ENCODE measurements around the gene PIP5K1A.
"Not testable (repeated sequence)": the region's sequence is repeated elsewhere in the genome, so short reads cannot be mapped to it uniquely, and the experiment has no call there.

PIP5K1A gene

DNA sequence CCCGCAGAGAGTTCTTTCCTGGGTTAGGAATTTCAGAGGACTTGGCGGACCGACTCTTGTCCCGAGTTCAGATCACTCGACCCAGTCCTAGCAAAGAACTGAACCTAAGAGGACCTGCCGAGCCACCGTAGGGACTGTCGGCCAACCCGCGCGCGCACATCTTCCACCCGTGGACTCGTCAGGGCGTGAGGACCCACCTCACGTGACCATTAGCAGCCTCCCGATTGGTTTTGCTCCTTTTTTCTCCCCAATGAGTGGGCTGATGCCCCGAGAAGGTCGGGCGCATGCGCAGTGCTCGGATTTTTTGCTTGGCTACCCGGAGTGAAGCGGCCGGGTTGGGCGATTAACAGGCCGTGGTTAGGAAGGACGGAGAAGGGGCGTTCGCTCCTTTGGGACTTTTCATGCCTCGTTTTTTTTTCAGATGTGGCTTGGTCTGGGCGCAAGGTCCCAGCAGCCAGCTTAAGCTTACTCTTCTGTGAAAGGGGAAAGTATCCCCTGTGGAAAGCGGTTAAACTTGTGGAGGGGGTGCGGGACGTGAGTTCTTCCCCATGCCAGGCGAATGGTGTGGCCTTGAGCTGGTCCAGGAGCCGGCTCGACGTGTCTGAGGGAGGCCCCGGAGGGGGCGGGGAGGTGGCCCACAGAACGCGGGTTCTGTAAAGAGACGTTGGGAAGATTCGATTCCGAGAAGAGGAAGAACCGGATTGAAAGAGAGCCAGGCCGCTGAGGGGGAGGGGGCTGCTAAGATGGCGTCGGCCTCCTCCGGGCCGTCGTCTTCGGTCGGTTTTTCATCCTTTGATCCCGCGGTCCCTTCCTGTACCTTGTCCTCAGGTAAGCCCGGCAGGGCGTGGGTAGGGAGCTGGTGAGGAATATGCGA, at the start of gene PIP5K1A:
Gene PIP5K1A, plus strand, starts transcription at position 299 of the 874 bp plus-strand sequence. Its CDS starts 445 bp downstream, at position 744.
- DNase-seq: peak; percentile 100

- peak; percentile 78 for DNase-seq
Measured at GRCh38 chr1:151156515-151156819, 41.9 kb upstream of the PIP5K1A start, which contains the start of gene TNFAIP8L2. TSS of gene TNFAIP8L2 (plus strand) at chr1:151156649. CDS start at chr1:151158698, 2,049 bp downstream.

- DNase-seq: peak; percentile 57
Measured at GRCh38 chr1:151157067-151157531, 41.3 kb upstream of the PIP5K1A start.

DNA sequence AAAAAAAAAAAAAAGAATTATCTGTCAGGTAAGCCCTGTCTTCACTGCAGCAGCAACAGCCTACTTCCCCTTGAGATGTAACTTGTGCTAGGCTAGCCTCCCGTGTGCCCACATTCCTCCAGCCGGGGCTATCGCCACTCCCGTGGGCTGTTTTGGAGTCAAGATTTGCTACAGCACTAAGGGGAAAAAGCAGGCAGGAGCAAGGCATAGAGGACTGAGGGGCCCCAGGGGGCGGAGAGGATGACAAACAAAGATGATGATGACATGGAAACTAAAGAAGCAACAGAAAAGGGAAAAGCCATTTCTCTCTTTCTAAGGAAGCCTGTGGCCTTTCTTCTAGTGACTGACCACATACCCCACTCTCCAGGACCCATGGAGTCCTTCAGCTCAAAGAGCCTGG, 40.0 kb upstream of the PIP5K1A start:
- DNase-seq: no peak

GRCh38 chr1:151158751-151159251, 39.6 kb upstream of the PIP5K1A start:
- no peak for DNase-seq

- no peak for DNase-seq
Measured at GRCh38 chr1:151159373-151159772, 39.0 kb upstream of the PIP5K1A start.

DNA sequence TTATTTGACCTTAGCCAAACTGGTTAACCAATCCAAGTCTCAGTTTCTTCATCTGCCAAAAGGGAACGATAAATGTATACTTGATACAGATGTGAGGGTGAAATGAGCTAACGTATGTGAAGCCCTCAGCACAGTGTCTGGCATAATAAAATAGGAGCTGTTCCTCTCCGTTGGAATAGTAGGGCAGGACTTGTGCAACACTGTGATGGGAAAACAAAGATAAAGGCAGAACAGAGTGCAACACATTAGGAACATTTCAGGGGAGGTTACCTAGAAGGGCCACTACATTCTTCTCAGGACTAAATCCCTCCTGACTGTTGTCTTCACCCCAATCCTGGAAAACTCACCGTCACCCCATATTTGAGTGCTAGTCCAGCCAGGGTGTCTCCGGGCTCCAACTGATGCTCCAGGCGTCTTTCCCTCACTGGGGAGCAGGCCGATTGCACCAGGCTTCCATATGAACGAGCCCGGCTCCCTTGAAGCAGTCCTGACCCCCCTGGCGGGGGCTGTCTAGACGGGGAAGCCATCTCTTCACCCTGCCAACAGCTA, 33.5 kb upstream of the PIP5K1A start:
- no peak for DNase-seq

- DNase-seq: no peak
Measured at GRCh38 chr1:151165281-151165737, 33.0 kb upstream of the PIP5K1A start.

DNA sequence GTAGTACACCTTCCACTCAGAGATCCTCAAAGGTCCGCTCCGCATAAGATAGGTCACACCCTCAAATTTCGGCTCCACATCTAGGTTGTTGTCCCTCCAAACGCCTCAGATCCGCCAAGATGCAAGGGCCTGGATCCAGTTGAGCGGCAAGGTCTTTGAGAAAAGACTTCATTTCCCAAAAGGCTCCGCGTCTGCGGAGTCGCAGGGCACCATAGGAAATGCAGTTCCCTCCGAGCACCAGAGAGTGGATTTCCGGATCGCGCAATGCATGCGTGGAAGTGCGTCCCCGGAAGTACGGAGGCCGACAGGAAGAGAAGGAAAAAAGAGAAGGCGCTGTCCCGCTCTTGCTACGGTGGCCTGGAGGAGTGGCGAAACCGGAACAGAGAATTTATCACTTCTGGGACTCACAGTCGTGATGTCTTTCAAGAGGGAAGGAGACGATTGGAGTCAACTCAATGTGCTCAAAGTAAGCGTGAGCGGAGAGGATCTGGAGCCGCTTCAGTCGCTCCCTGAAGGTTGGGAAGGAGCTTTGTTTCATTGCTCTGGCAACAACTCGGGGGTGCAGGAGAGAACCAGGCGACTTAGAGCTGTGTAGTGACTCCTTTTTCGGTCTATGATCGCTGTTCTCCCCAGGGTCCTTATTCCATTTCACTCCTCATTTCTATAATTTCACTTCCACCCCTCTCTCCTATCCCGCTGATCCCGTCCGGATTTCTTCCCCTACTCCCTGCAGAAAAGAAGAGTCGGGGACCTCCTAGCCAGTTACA, 32.4 kb upstream of the PIP5K1A start, which contains the start of the genes LYSMD1 and SCNM1:
Gene LYSMD1, minus strand, starts transcription at position 165 of the 767 bp plus-strand sequence. CDS start 644 bp downstream, outside the sequence.
Gene SCNM1, plus strand, starts transcription at position 407 of the 767 bp plus-strand sequence. Its CDS starts 9 bp downstream, at position 416.
- peak; percentile 93 for DNase-seq

GRCh38 chr1:151166505-151166956, 31.8 kb upstream of the PIP5K1A start:
- no peak for DNase-seq

GRCh38 chr1:151167116-151167515, 31.2 kb upstream of the PIP5K1A start:
- no peak for DNase-seq

DNA sequence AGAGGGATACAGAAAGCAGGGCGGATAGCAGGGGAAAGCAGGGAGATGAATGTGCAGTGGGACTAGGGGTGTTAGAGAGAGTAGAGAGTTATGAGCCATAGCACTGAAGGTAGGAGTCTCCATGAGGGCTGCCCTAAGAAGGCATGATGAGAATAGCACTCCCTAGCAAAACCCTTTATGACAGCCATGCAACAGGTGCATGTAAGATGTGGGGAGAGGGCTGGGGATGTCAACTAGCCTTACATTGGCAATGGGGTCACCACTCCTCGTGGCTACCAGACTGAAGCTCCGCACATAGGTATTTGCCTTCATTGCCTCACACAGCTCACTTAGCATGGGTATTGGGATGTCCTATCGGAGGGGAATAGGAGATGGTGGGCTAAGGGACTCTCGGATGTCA, 27.2 kb upstream of the PIP5K1A start:
- no peak for DNase-seq

DNA sequence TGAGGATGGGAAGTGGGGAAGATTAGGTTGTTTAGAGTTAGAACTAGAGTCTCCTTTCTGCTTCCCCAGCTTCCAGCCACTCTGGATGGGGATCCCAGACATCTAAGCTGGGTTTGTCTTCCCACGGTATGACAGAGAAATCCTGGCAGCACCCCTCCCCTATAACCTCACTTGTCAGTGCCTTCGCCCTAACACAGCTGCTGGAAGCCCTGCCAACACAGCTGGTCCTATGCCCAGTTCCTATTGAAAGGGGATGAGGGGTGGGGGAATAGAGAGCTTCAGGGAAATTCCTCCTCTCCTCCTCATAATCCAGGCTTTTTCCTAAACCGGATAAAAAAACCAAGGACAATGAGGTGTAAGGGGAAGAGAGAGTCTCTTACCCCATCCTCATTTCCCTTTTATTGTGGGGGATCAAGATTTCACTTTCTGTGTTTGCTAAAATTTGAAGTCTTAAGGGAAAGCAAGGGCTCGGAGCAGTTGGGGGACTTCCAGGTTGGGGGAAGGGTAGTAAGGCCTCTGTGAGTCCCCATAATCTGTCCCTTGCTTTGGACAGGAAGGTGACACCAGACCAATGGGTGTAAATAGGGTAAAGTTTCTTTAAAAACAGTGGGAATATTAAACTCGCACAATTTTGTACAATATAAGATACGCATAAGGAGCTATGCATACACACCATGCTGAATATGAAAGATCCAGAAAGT, 23.2 kb upstream of the PIP5K1A start:
- DNase-seq: no peak

DNA sequence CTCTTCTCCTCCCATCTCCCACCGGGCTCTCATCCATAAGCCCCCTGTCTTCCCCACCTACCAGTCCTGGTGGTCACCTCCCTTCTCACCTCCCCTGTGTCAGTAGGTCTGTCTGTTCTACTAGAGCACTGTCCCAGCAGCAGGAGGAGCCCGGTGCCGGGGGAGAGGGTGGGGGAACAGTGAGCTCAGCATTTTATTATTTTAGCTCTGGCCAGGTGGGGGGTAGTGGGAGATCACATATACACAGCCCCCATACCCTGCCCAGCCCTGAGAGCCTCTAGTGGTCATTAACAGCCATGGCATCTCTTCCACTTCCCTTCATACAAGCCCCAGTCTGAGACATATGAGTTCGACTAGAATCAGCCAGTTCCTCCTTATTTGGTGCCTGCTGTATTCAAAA, 22.5 kb upstream of the PIP5K1A start, which contains the start of gene TMOD4:
Gene TMOD4, minus strand, starts transcription at position 119 of the 400 bp plus-strand sequence. CDS start 1,106 bp downstream, outside the sequence.
- DNase-seq: no peak

GRCh38 chr1:151176514-151177045, 21.8 kb upstream of the PIP5K1A start:
- DNase-seq: no peak

DNA sequence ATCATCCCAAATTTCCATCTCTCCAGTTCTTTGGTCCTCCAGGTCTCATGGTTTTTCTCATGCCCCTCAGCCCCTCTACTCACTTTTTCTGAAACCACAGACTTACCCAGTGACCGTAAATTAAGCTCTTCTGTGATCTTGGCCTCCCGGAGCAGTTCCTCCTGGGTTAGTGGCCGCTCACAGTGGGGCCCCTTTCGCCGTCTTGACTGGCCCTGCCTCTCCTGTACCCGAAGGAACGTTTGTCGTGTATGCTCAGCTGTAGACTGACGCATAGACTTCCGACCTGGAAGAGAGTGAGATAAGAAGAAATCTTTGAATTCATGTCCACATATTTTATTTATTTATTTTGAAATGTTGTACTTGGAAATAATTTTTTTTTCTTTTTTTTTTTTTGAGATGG, 14.1 kb upstream of the PIP5K1A start:
- DNase-seq: no peak

- DNase-seq: no peak
Measured at GRCh38 chr1:151187205-151187604, 11.1 kb upstream of the PIP5K1A start.

DNA sequence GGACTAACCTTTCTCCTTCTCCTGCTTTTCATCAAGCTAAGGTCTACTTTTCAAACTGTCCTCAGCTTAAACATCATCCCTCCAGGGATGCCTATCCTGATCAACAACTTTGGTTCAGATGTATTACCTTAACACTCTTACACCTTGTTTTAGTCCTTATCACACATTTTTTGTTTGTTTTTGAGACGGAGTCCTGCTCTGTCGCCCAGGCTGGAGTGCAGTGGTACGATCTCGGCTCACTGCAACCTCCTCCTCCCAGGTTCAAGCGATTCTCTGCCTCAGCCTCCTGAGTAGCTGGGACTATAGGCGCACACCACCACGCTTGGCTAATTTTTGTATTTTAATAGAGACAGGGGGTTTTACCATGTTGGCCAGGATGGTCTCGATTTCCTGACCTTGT, 9.7 kb upstream of the PIP5K1A start:
- DNase-seq: not testable (repeated sequence)

DNA sequence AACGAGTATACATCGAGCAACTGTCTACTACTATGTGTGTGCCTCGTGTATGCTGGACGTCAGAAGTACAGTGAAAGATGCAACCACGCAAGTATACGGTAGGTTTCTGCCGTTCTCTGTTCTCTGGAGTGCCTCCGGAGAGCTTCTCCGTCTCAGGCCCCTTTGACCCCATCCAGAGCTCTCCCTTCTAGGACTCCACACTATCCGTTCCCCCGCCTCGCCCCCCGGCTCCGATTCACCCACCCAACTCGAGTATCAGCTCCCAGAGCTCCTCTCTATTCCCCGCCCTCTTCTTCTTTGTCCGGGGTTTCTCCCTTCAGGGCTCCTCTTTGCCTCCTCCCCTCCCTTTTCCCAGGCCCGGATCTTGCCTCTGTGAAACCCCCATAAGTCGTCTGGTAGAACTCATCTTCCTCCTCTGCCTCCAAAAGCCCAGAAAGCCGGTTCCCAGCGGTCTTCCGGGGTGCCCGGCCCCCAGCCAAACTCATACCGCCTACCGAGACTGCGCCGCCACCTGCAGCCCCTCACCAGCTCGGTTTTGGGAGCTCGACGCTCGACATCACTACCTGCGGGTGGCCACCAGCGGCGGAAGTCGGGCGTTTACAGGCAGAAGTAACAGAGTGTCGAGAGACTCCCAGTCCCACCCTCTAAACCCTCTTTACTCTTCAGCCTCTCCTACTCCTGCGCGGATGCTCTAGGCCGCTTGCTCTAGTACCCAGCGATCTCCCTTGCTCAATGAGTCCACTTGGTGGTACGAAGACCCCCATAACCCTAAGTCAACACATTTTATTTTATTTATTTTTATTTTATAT, 8.5 kb upstream of the PIP5K1A start, which contains the start of gene VPS72:
Gene VPS72, minus strand, starts transcription at position 561 of the 809 bp plus-strand sequence. Its CDS starts 76 bp downstream, at position 485.
- DNase-seq: peak; percentile 82

GRCh38 chr1:151192047-151192446, 6.3 kb upstream of the PIP5K1A start:
- DNase-seq: no peak

- no peak for DNase-seq
Measured at GRCh38 chr1:151193304-151193703, 5.0 kb upstream of the PIP5K1A start.

All from activated gamma-delta T cell treated with Interleukin-2 at 50 U/mL for 16 hours (primary cell).